HG03575 (cell line): ENCODE data around the gene ENPP1.
"Not testable (repeated sequence)": the region's sequence is repeated elsewhere in the genome, so short reads cannot be mapped to it uniquely, and the experiment has no call there.

Source experiments
- ATAC-seq: cut with Tn5 transposase; IDR thresholded peaks from one replicate; pipeline ENCODE4 v1.9.1; 2021; ENCODE audit not compliant: unreplicated experiment, insufficient number of reproducible peaks, low FRiP score; ENCODE audit errors: extremely low read depth

The ENPP1 gene

DNA sequence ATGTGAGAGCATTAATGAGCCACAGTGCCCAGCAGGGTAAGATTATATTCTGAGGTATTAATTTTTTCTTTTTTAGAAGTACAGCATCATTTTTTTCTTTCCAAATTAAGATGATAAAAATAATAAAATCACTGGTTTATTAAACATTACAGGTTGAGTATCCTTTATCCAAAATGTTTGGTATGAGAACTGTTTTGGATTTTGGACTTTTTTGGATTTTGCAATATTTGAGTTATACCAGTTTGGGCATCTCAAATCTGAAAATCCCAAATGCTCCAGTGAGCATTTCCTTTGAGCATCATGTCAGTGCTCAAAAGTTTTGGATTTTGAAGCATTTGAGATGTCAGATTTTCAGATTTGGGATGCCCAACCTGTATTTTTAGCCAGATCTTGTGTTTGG, 44.4 kb downstream of the ENPP1 start:
- ATAC-seq = no peak

DNA sequence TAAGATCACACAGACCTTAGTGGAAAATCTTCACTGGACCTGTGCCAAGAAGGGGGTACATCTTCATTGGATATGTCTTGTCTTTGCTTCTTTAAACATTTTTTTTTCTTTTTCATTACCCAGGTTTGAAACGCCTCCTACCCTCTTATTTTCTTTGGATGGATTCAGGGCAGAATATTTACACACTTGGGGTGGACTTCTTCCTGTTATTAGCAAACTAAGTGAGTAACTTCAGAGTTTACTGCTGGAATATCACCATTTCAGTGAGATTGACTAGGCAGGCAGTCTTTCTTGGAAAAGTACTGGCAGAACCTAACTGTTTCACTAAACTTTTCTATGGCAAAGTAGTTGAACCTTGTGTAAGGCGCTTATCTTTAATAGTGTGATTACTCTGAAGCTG, 47.0 kb downstream of the ENPP1 start:
- no peak for ATAC-seq

DNA sequence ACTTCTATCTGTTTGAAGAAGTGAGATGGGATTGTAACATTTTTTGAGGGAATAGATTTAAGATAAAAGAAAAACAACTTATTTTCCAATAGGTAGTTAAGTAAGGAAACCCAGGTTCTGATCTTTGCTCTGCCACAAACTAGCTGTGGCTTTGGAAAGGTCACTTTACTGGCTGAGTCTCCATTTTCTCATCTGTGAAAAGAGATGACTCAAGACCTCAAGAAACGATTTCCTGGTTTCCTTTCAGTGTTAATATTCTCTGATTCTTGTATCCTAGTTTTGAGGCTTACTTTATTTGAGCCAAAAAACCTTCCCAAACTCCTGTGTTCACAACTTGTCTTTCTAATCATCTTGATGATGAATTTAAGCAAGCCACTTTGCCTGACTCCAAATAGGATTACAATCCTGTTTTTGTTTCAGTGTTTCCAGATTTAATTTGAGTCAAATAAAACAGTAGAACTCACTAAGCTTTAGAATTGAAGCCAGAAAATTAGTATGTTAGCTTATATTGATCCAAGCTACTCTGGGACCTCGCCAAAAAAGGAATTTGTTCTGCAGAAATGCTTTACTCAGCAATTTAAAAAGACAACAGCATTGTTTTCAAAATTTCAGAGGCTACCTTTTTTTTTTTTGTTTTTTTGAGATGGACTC, 51.1 kb downstream of the ENPP1 start:
- ATAC-seq = no peak

DNA sequence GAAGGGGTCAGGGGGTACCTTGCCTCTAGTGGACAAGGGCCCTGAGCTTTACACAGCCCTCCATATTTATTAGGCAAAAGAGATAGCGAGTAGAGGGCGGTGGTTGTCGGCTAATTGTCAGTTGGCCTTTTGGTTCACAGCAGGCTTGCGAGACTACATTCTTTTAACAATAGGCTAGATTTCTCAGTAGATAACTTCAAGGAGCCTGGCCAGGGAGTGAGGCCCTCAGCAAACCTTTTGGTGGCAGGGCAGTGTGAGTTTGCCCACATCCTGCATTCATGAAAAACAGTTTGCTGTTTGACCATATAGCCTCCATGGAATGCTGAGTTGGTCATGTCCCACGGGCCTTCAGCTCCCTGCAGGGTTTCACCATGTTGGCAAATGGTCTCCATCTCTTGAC, 51.8 kb downstream of the ENPP1 start:
- not testable (repeated sequence) for ATAC-seq

DNA sequence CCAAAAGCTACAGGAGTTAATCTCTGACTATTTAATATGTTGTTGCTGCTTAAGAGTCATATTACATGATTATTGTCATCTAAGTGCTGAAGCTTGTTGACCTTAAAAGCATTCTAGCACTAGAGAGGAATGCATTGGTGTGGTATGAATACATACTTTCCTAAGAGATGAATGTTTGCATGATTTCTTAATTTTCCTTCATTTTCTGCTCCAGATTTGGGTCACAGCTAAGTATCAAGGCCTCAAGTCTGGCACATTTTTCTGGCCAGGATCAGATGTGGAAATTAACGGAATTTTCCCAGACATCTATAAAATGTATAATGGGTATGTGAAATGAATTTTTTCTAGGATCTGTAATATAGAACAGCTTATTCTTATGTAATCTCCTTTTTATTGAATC, 53.6 kb downstream of the ENPP1 start:
- no peak for ATAC-seq

DNA sequence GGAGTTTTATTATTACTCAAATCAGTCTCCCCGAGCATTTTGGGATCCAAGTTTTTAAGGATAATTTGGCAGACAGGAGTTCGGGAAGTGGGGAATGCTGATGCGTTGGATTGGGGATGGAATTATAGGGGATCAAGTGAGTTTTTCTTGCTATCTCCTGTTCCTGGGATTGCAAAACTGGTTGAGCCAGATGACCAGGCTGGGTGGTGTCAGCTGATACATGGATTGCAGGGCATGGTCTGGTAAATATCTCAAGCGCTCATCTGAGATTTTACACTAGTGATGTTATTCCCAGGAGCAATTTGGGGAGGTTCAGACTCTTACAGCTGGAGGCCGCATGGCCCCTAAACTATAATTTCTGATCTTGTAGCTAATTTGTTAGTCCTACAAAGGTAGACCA, 54.7 kb downstream of the ENPP1 start:
- ATAC-seq = no peak

DNA sequence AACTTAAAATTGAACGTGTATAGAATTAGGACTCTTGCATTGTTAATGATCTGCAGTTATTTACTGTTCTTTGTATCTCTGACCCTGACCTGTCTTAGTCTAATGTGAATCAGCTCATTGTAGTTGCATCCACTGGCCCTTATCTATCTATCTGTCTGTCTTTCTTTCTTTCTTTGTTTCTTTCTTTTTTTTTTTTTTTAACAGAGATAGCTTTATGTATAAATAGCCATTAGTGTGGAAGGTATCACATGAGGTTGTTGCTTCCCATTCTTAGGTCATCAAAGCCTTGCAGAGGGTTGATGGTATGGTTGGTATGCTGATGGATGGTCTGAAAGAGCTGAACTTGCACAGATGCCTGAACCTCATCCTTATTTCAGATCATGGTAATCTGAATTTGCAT, 59.9 kb downstream of the ENPP1 start:
- no peak for ATAC-seq

DNA sequence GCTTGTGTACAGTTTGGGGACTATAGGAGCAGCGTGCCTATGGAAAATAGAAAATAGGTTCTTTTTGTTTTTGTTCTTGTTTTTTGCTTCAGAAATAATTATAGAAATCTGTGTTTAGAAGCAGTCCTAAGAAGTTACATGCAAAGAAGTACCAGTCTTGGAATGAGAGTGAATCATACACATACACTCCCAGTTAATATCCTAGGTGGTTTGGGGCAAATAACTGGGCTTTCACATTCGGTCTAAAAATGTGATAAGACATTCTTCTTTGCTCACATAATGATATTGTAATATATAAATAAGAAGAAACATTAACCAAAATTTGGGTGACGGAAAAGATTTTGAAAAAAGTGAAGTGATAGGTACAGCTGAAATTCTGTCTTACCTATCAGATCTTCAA, 61.0 kb downstream of the ENPP1 start:
- no peak for ATAC-seq

DNA sequence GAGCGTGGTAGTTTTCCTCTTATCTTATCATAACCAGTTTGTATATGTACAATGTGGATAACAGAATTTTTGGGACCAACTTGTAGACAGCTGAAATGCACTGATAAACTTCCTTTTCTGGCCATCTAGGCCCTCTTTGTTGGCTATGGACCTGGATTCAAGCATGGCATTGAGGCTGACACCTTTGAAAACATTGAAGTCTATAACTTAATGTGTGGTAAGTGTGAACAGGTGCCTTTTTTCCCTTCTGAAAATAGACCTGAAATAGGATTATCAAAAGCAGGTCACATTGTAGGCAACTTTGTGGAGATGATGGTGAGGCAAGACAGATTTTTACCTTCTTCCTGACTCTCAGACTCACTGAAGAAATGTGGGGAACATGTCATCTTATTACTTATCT, 67.8 kb downstream of the ENPP1 start:
- ATAC-seq = no peak

DNA sequence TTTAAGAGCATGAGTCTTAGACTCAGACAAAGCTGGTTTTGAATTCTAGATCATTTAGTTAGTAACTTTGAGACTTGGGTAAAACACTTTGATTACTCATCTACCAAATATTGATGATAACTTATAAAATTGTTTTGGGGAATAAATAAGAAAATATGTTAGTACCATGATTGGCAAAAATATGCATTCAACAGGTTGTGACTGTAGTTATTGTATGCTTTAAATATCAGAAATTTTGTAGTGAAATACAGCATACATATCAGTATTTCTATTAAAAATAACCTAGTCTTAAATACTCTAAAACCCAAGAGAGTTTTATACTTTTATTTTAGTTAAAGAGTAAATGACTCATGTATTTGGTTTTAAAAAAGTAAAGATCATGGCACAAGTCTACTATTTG, 68.7 kb downstream of the ENPP1 start:
- ATAC-seq = no peak

DNA sequence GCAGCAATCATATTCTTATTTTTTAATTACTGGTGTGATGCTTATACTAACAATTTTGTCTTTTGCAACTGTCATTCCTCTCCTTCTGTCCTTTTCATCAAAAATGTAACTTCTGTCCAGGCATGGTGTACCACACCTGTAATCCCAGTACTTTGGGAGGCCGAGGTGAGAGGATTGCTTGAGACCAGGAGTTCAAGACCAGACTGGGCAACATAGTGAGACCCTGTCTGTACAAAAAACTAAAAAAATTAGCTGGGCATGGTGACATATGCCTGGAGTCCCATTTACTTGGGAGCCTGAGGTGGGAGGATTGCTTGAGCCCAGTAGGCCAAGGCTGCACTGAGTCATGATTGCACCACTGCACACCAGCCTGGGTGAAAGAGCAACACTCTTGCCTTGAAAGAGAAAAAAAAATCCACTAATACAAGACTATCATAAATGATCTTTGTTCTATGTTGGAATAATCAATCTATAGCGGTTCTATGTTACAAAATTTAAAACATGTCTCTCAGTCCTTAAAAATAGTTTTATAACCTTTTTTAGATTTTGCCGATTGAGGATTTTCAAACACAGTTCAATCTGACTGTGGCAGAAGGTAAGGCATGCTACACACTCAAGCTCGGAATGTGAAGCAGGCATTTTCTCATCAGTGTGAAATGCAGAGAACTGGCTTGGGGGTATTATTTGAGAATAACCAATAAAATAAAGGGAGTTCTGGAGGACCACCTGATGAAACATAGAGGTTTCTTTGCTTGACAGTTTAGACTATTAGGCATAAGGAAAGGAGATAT, 70.4 kb downstream of the ENPP1 start:
- no peak for ATAC-seq

DNA sequence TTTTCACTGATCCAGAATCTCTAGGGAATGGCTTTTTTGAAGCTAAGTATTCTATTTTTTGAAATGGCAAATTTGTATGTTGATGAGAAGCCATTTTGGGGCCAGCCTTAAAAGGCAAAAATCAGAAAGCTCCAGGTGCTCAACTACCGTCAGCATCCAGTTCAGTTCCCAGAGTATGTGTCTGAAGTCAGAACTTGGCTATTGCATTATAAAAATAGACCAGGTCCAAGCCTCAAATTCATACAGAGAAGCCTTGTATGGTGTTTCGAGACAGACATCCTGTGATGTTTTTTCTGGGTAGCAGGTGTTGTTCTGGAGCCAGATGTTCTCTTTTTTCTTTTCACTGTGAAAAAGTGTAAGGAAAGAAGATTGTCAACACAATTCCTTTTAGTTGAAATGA, 75.2 kb downstream of the ENPP1 start:
- no peak for ATAC-seq

DNA sequence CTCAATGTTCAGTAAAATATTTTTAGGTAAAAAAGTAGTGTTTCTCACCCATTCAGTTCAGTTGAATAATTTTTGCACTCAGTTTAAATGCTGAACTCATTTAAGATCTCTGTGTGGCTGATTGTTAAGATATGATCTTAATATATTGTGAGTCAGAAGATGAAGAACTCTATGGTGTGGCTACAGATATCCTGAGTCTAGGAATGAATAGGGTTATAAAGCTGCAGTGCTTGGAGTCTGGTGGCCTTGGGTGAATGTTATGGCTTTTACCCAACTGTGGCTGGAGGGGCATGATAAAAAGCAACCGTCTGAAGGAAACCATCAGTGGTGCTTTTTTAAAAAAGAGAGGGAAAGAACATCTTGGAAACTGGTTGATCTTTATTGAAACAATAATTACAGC, 77.4 kb downstream of the ENPP1 start:
- no peak for ATAC-seq

DNA sequence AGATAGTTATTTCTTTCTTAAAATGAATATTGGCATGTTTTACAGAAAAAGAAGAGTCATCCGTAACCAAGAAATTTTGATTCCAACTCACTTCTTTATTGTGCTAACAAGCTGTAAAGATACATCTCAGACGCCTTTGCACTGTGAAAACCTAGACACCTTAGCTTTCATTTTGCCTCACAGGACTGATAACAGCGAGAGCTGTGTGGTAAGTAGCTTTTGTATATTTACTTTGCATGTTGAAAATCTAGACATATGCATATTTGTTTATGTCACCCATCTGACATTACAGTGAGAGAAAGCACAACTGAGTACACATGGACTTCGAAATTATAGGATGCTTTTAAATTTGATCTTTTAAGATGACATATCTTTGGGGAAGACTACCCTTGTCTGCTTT, 78.7 kb downstream of the ENPP1 start:
- no peak for ATAC-seq

DNA sequence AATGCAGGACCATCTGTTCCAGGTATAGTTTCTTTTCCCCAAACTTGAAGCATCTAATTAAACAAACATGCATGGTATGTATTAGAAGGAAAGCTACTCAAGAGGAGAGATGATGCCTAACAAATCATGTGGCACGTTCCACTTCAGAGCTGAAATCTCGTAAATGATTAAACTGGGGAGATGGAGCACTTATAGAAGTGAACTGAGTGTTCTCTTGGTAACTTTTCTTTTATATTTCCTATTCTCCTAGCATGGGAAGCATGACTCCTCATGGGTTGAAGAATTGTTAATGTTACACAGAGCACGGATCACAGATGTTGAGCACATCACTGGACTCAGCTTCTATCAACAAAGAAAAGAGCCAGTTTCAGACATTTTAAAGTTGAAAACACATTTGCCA, 82.3 kb downstream of the ENPP1 start:
- no peak for ATAC-seq

DNA sequence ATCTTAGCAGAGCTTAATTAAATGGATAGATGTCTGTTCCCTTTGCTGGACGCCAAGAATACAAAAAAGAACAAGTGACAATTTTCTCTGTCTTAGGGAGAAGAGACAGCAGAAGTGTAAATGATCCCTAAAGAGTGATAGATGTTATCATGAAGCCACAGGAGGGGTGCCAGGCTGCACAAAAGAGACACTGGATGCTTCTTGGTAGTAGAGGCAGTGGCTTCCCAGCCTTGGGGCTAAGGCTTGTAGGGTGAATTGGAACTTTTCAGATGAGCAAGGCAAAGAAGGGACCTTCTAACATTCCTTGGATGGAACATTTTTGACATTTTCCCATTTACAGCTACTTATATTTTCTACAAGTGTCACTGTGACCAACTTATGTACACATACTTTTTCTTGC, 85.4 kb downstream of the ENPP1 start:
- no peak for ATAC-seq

DNA sequence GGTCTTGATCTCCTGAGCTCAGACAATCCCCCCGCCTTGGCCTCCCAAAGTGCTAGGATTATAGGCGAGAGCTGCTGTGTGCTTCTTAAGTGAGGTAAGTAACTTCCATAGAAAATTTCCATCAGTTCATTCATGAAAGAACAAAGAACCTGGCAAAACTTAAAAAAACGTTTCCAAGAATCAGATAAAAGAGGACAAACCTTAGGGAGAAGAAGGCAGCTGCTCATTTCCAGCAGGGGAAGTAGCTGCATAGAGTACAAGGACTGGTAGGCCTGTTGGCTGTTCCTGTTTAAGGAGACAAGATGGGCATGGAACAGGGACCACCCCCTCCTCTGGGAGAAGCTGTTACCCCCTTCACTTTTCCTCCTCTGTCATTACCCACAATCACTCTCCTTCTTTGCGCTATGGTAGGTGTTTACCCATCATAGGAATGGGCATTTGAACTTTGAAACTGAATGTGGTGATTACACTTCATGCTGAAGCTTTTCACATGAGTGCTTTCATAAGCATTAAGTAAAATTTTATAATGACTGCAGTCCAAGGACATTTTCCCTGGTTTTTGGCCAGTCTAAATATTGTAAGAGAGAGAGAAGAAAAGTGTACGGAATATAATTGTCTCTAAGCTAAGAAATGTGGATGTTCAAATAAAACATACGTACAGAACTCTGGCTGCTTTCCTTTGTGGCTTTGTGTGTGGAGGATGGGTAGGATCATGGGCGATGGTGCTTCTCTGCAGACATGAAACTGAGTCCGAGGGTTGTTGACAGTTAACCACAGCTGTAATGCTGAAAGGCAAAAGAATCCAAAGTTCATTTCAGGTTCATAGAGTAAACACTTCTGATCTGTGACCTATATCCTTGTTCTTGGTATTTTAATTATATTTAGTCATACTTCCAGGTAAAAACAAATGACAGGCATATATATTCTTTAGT, 86.9 kb downstream of the ENPP1 start:
- ATAC-seq = no peak

DNA sequence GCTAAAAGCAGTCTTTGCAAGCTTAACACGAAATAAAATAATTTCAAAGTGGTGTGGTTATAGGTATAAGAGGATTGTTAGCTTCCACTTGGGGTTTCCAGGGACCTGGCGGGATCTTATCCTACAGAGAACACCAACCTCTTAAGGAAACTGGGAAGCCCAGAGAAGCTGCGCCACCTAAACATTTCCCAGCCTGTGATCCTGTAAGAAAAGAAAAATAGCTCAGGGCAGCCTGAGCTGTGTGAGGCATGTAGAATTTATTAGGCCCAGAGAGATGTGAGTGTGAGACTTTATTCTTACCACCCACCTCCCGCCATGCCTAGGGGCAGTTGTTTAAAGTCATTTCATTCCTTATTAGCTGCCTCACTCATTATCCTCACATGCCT, 89.2 kb downstream of the ENPP1 start:
- ATAC-seq = no peak

DNA sequence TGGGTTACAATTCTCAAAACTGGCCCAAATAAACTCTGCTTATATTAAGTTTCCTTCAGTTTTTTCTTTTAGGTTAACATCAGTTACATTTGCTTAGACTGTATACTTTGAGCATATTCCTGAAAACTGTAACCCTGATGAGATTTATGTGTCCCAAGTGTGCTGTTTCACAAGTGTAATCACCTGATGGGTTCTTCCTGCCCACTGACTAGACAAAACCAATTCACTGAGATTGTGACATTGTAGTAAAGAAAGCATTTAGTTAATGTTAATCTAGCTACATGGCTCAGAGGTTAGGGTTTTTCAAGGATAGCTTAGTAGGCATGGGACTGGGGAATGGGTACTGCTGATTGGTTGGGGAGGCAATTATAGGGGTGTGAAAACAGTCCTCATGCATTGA, 89.8 kb downstream of the ENPP1 start:
- no peak for ATAC-seq

DNA sequence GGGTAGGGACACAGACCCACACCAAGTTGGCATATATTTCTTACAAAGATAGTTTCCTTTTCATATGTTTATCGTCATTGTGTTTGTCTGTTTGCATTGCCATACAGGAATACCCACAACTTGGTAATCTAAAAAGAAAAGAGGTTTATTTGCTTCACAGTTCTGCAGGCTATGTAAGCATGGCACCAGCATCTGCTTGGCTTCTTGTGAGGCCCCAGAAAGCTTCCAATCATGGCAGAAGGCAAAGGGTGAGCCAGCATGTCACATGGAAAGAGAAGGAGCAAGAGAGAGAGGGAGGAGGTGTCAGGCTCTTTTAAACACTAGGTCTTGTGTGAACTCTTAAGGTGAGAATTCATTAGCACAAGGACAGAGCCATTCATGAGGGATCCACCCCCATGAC, 90.9 kb downstream of the ENPP1 start:
- no peak for ATAC-seq
